Gastrocnemius medialis (tissue), 4 donors: ENCODE results near the gene EDEM1. TPM values are rescaled to one million over a fixed set of nuclear protein-coding genes. Genes with fewer than 3 reads are reported as not detected.

Experiments used
- ATAC-seq, 2 donors: fragments of 150-250 bp; one replicate each; pipeline ENCODE4 v1.9.1; 2016
- DNase-seq, 2 donors: peaks; one replicate each; pipeline ENCODE4 v3.0.0-alpha.2; 2019
- H3K27ac ChIP-seq, 4 donors: fragments of 200-600 bp; sonication (generic); 1 replicate in 1 of 4; 2 replicates in 3 of 4; pipeline ENCODE4 v1.5.1; 2016 to 2018; ENCODE audit warnings: mild to moderate bottlenecking in 2 of 4, moderate library complexity in 1 of 4
- H3K27me3 ChIP-seq, 3 donors: fragments of 200-600 bp; sonication (generic) in 2 of 3; 1 replicate in 1 of 3; 2 replicates in 2 of 3; pipeline versions ENCODE4 v1.5.1 to v1.6.0; 2016 to 2019; ENCODE audit warnings: mild to moderate bottlenecking in 1 of 3, moderate library complexity in 1 of 3
- H3K36me3 ChIP-seq, 2 donors: fragments of 200-600 bp; sonication (generic) in 1 of 2; one replicate each; pipeline ENCODE4 v1.5.1; 2017 to 2018
- H3K4me1 ChIP-seq, 2 donors: fragments of 200-600 bp; sonication (generic) in 1 of 2; one replicate each; pipeline ENCODE4 v1.5.1; 2016 to 2017; ENCODE audit warnings: mild to moderate bottlenecking in 2 of 2
- H3K4me3 ChIP-seq, 4 donors: fragments of 200-600 bp; sonication (generic) in 3 of 4; 1 replicate in 1 of 4; 2 replicates in 3 of 4; pipeline ENCODE4 v1.5.1; 2016 to 2019; ENCODE audit warnings: mild to moderate bottlenecking in 2 of 4
- H3K9me3 ChIP-seq, 3 donors: fragments of 200-600 bp; sonication (generic) in 2 of 3; 1 replicate in 1 of 3; 2 replicates in 2 of 3; pipeline ENCODE4 v1.5.1; 2016 to 2019
- CTCF ChIP-seq, 5 experiments: fragments of 450-650 bp in 3 of 5; fragments of 200-600 bp in 2 of 5; sonication (generic) in 2 of 5; IDR thresholded peaks in 4 of 5; conservative IDR thresholded peaks in 1 of 5; 1 replicate in 4 of 5; 2 replicates in 1 of 5; pipeline ENCODE4 v1.5.1; 2016 to 2019; ENCODE audit warnings: antibody characterized with exemption in 5 of 5, mild to moderate bottlenecking in 3 of 5, moderate library complexity in 3 of 5
- POLR2A ChIP-seq, 2 donors: fragments of 450-650 bp; IDR thresholded peaks; one replicate each; pipeline ENCODE4 v1.6.1; 2017; ENCODE audit warnings: antibody characterized with exemption in 2 of 2, mild to moderate bottlenecking in 2 of 2, moderate library complexity in 2 of 2
- in situ Hi-C, 4 donors: fragments of 200-750 bp; cut with MboI; loops; one replicate each; pipeline versions ENCODE4 v1.15.0 to v1.8.0; 2017; ENCODE audit warnings: low sequenced_read_pairs in 4 of 4
- intact Hi-C: fragments of 100-400 bp; cut with DNase I; formaldehyde crosslinking; loops from one replicate; pipeline ENCODE4 v1.15.1; 2023; ENCODE audit warnings: low total_unique reads
- total RNA-seq, 4 donors: library from RNA; depleted of rRNA; stranded (reverse); fragments of >200 nt; gene quantifications; one replicate each; pipeline versions ENCODE4 v1.1.0 to v1.2.3, GENCODE V29; 2016

The EDEM1 gene
- total RNA-seq, 4 donors from 2014 or later, result 7.8 to 12.3 (median 11.4) TPM

GRCh38 chr3:5214352-5214751 is 26.8 kb downstream of the EDEM1 start:
- no peak overlapping the region for H3K4me3 ChIP-seq
- H3K4me1 ChIP-seq, result no peaks in the 10 kb centered on the region
- no peaks in the 10 kb centered on the region for H3K9me3 ChIP-seq
- intact Hi-C loops, result no loop called here
- ATAC-seq (no peak), DNase-seq (no peak)
- no peaks in the 10 kb centered on the region for H3K27me3 ChIP-seq
- in situ Hi-C loops, result loop anchor here in 1 of 4 donors (25.0 kb wide), 1 partner anchor 502 kb away; no protein-coding TSS in a partner anchor
- TF ChIP-seq CTCF (IDR thresholded peaks at IDR 0.05 in 4 of 5, conservative IDR thresholded peaks at IDR 0.05 in 1 of 5), result no peak
- TF ChIP-seq POLR2A (IDR thresholded peaks at IDR 0.05), result no peak
- peaks cover 6 to 92% of the 10 kb centered on the region in 2 donors for H3K36me3 ChIP-seq
- H3K27ac ChIP-seq, result no peak overlapping the region

- DNase-seq (no peak), ATAC-seq (no peak)
- in situ Hi-C loops (loop anchor here in 1 of 4 donors (25.0 kb wide), 1 partner anchor 506 kb away; no protein-coding TSS in a partner anchor), intact Hi-C loops (no loop called here)
- TF ChIP-seq CTCF (IDR thresholded peaks at IDR 0.05 in 4 of 5, conservative IDR thresholded peaks at IDR 0.05 in 1 of 5), result no peak
- no peak for TF ChIP-seq POLR2A (IDR thresholded peaks at IDR 0.05)
- no peak overlapping the region for H3K27ac ChIP-seq
- no peak overlapping the region for H3K4me3 ChIP-seq
- no peaks in the 10 kb centered on the region for H3K27me3 ChIP-seq
- H3K9me3 ChIP-seq, result no peaks in the 10 kb centered on the region
- H3K36me3 ChIP-seq, result peaks cover 0 to 56% of the 10 kb centered on the region in 2 donors
- H3K4me1 ChIP-seq, result no peaks in the 10 kb centered on the region
Observed at GRCh38 chr3:5217824-5218595, 30.5 kb downstream of the EDEM1 start.

GRCh38 chr3:5218815-5219214 is 31.3 kb downstream of the EDEM1 start:
- ATAC-seq (no peak), DNase-seq (no peak)
- Histone ChIP-seq H3K4me3 (no peak overlapping the region), H3K36me3 (peaks cover 0 to 48% of the 10 kb centered on the region in 2 donors), H3K4me1 (no peaks in the 10 kb centered on the region), H3K9me3 (no peaks in the 10 kb centered on the region), H3K27ac (no peak overlapping the region), H3K27me3 (no peaks in the 10 kb centered on the region)
- intact Hi-C loops (no loop called here), in situ Hi-C loops (loop anchor here in 1 of 4 donors (25.0 kb wide), 1 partner anchor 507 kb away; no protein-coding TSS in a partner anchor)
- no peak for TF ChIP-seq CTCF (IDR thresholded peaks at IDR 0.05 in 4 of 5, conservative IDR thresholded peaks at IDR 0.05 in 1 of 5)
- TF ChIP-seq POLR2A (IDR thresholded peaks at IDR 0.05), result no peak

GRCh38 chr3:5219216-5219615 is 31.7 kb downstream of the EDEM1 start:
- Histone ChIP-seq H3K9me3 (no peaks in the 10 kb centered on the region), H3K4me1 (no peaks in the 10 kb centered on the region), H3K4me3 (no peak overlapping the region), H3K36me3 (peaks cover 0 to 44% of the 10 kb centered on the region in 2 donors), H3K27me3 (no peaks in the 10 kb centered on the region), H3K27ac (no peak overlapping the region)
- TF ChIP-seq POLR2A (IDR thresholded peaks at IDR 0.05) (no peak), CTCF (IDR thresholded peaks at IDR 0.05 in 4 of 5, conservative IDR thresholded peaks at IDR 0.05 in 1 of 5) (no peak)
- intact Hi-C loops (no loop called here), in situ Hi-C loops (loop anchor here in 1 of 4 donors (25.0 kb wide), 1 partner anchor 507 kb away; no protein-coding TSS in a partner anchor)
- DNase-seq (no peak), ATAC-seq (no peak)
